Hepatocyte (in vitro differentiated cells): Measurements from ENCODE around the gene TH.

Experiments used
- CTCF ChIP-seq: fragments of 200-600 bp; sonication (generic); IDR thresholded peaks from 2 replicates; pipeline ENCODE4 v1.5.1; 2016; ENCODE audit warnings: antibody characterized with exemption, mild to moderate bottlenecking; ENCODE audit not compliant: poor library complexity
- EZH2 ChIP-seq: fragments of 200-600 bp; sonication (generic); IDR thresholded peaks from 2 replicates; pipeline ENCODE4 v1.6.1; 2016; ENCODE audit warnings: antibody characterized with exemption, mild to moderate bottlenecking, borderline replicate concordance

- no peak for TF ChIP-seq CTCF
- no peak for TF ChIP-seq EZH2
These were observed 15.7 kb upstream of the TH start for GRCh38 chr11:2187280-2187707.
